Activated CD8-positive, alpha-beta T cell treated with anti-CD3 and anti-CD28 coated beads for 36 hours (primary cell): Measurements from ENCODE around the gene GIMAP6. TPM values are rescaled to one million over a fixed set of nuclear protein-coding genes. Genes with fewer than 3 reads are reported as not detected.
A peak's percentile ranks its signal among the peaks of the same experiment; 100 is the strongest.
"Not testable (repeated sequence)": the region's sequence is repeated elsewhere in the genome, so short reads cannot be mapped to it uniquely, and the experiment has no call there.

Experiments
- ATAC-seq: fragments of 200-7000 bp; cut with Tn5 transposase; one replicate; pipeline ENCODE4 v1.10.0; 2021; ENCODE audit warnings: mild to moderate bottlenecking, moderate library complexity
- CTCF ChIA-PET: fragments of 350-600 bp; sonication (Branson Sonifier 250); formaldehyde crosslinking; loops from one replicate; lab custom pipeline; 2021; ENCODE audit warnings: antibody characterized with exemption; lab: Charles Lee
- POLR2A ChIA-PET: fragments of 350-600 bp; sonication (Branson Sonifier 250); formaldehyde crosslinking; loops from one replicate; lab custom pipeline; 2021; ENCODE audit warnings: antibody characterized with exemption; lab: Charles Lee
- DNase-seq: peaks from one replicate; pipeline ENCODE4 v3.0.0-alpha.2; 2020
- H3K27ac Mint-ChIP-seq: one replicate; pipeline ENCODE4 v1.8.0; 2021; ENCODE audit warnings: mild to moderate bottlenecking, mixed read lengths
- H3K27me3 Mint-ChIP-seq: one replicate; pipeline ENCODE4 v1.8.0; 2021; ENCODE audit warnings: mixed read lengths
- H3K36me3 Mint-ChIP-seq: one replicate; pipeline ENCODE4 v1.8.0; 2021; ENCODE audit warnings: low read depth, mixed read lengths
- H3K4me1 Mint-ChIP-seq: one replicate; pipeline ENCODE4 v1.8.0; 2021; ENCODE audit warnings: low read depth, mixed read lengths
- H3K4me3 Mint-ChIP-seq: one replicate; pipeline ENCODE4 v1.8.0; 2021; ENCODE audit warnings: mild to moderate bottlenecking, moderate library complexity, mixed read lengths
- H3K9me3 Mint-ChIP-seq: one replicate; pipeline ENCODE4 v1.8.0; 2021; ENCODE audit warnings: mixed read lengths
- CTCF ChIP-seq: fragments of 200-600 bp; IDR thresholded peaks from one replicate; pipeline ENCODE4 v1.8.0; 2022; ENCODE audit warnings: antibody characterized with exemption, mild to moderate bottlenecking
- intact Hi-C: fragments of 100-400 bp; cut with micrococcal nuclease; formaldehyde crosslinking; loops from one replicate; pipeline ENCODE4 v1.10.0; 2022
- total RNA-seq, 2 experiments: library from RNA; stranded (reverse); gene quantifications; one replicate each; pipeline ENCODE4 v1.2.3, GENCODE V29; 2021

GIMAP6 gene
- total RNA-seq, 2 experiments from 2014 or later: 21.2 to 21.5 TPM

- Mint-ChIP-seq H3K27ac (peak overlapping the region; percentile 80), H3K4me3 (no peak overlapping the region), H3K9me3 (peaks cover 19% of the 10 kb centered on the region), H3K27me3 (no peaks in the 10 kb centered on the region), H3K4me1 (peaks cover 60% of the 10 kb centered on the region), H3K36me3 (peaks cover 28% of the 10 kb centered on the region)
- ChIA-PET POLR2A (interaction anchor here (0.6 to 2.7 kb wide), 6 partner anchors 10 to 169 kb away, joined by 3 to 16 read pairs (median 3); partner anchors contain the start of gene GIMAP6), CTCF (interaction anchor here (1.1 to 1.9 kb wide), 5 partner anchors 11 to 172 kb away, joined by 3 to 10 read pairs (median 3); partner anchors contain the start of genes GIMAP4 and GIMAP6)
- ATAC-seq (peak; percentile 47), DNase-seq (no peak)
- intact Hi-C loops: no loop called here
- no peak for TF ChIP-seq CTCF
Observed at GRCh38 chr7:150621376-150621775, 10.8 kb downstream of the GIMAP6 start.

GRCh38 chr7:150620617-150621371, 11.4 kb downstream of the GIMAP6 start:
- CTCF ChIA-PET: interaction anchor here (1.0 to 1.9 kb wide), 4 partner anchors 11 to 172 kb away, joined by 3 to 10 read pairs (median 4); partner anchors contain the start of genes GIMAP4 and GIMAP6
- Mint-ChIP-seq H3K27ac (peak overlapping the region; percentile 80), H3K27me3 (no peaks in the 10 kb centered on the region), H3K4me3 (no peak overlapping the region), H3K4me1 (peaks cover 54% of the 10 kb centered on the region), H3K36me3 (peaks cover 22% of the 10 kb centered on the region), H3K9me3 (peaks cover 19% of the 10 kb centered on the region)
- no peak for DNase-seq
- intact Hi-C loops: no loop called here
- peak; percentile 46 for ATAC-seq
- POLR2A ChIA-PET: interaction anchor here (0.8 to 2.7 kb wide), 4 partner anchors 10 to 168 kb away, joined by 3 to 16 read pairs (median 3); partner anchors contain the start of gene GIMAP6
- TF ChIP-seq CTCF: no peak

- Mint-ChIP-seq H3K4me3 (no peak overlapping the region), H3K27ac (peak overlapping the region; percentile 40), H3K36me3 (peaks cover 16% of the 10 kb centered on the region), H3K9me3 (peaks cover 19% of the 10 kb centered on the region), H3K27me3 (no peaks in the 10 kb centered on the region), H3K4me1 (peaks cover 53% of the 10 kb centered on the region)
- TF ChIP-seq CTCF: no peak
- DNase-seq: peak; percentile 51
- ChIA-PET POLR2A (interaction anchor here (2.7 kb wide), 1 partner anchor 11 kb away, joined by 16 read pairs; the partner anchor contains the start of gene GIMAP6), CTCF (interaction anchor here (1.0 kb wide), 1 partner anchor 92 kb away, joined by 3 read pairs; no protein-coding TSS in a partner anchor)
- ATAC-seq: no peak
- intact Hi-C loops: no loop called here
Observed at GRCh38 chr7:150620061-150620460, 12.1 kb downstream of the GIMAP6 start.

- Mint-ChIP-seq H3K27ac (peak overlapping the region; percentile 75), H3K4me1 (peaks cover 58% of the 10 kb centered on the region), H3K9me3 (peaks cover 35% of the 10 kb centered on the region), H3K4me3 (peak overlapping the region; percentile 7)
- H3K27me3 Mint-ChIP-seq, H3K36me3 Mint-ChIP-seq, intact Hi-C loops, ATAC-seq, DNase-seq: not testable (repeated sequence)
- POLR2A ChIA-PET: interaction anchor here (0.7 to 1.4 kb wide), 4 partner anchors 16 to 166 kb away, joined by 3 to 4 read pairs (median 3); partner anchors contain the start of gene GIMAP6
- CTCF ChIA-PET: interaction anchor here (0.6 kb wide), 1 partner anchor 58 kb away, joined by 4 read pairs; no protein-coding TSS in a partner anchor
Observed at GRCh38 chr7:150615221-150615755, 16.9 kb downstream of the GIMAP6 start.

- H3K4me3 Mint-ChIP-seq, intact Hi-C loops, DNase-seq, H3K36me3 Mint-ChIP-seq, H3K27me3 Mint-ChIP-seq, CTCF ChIA-PET, ATAC-seq: not testable (repeated sequence)
- H3K27ac Mint-ChIP-seq: peak overlapping the region; percentile 75
- POLR2A ChIA-PET: interaction anchor here (0.8 to 1.0 kb wide), 2 partner anchors 133 to 166 kb away, joined by 3 to 4 read pairs; no protein-coding TSS in a partner anchor
- peaks cover 35% of the 10 kb centered on the region for H3K9me3 Mint-ChIP-seq
- peaks cover 58% of the 10 kb centered on the region for H3K4me1 Mint-ChIP-seq
Observed at GRCh38 chr7:150614426-150614825, 17.8 kb downstream of the GIMAP6 start.
